Measurements from ENCODE around the gene VWF. TPM values are rescaled to one million over a fixed set of nuclear protein-coding genes. Genes with fewer than 3 reads are reported as not detected.
"Not testable (repeated sequence)": the region's sequence is repeated elsewhere in the genome, so short reads cannot be mapped to it uniquely, and the experiment has no call there.

VWF gene
- total RNA-seq, 4 donors from 2014 or later: 163 to 367 (median 253) TPM

GRCh38 chr12:6145564-6145963 lies 21.1 kb upstream of the VWF start:
- Histone ChIP-seq H3K36me3 (no peaks in the 10 kb centered on the region), H3K27me3 (no peaks in the 10 kb centered on the region), H3K4me3 (no peak overlapping the region), H3K27ac (replicated peaks in 1 of 4) (no peak overlapping the region), H3K9me3 (no peaks in the 10 kb centered on the region), H3K4me1 (peaks cover 8 to 15% (median 9%) of the 10 kb centered on the region in 4 donors)
- WGBS: 76% methylated on average over 8 of the region's 8 CpGs
- intact Hi-C loops (cut with DNase I): no loop called here
- no peak for TF ChIP-seq CTCF (IDR thresholded peaks at IDR 0.05)
- no peak for TF ChIP-seq POLR2AphosphoS5 (IDR thresholded peaks at IDR 0.05)
- DNase-seq (ENCODE audit: extremely low spot score): no peak

- no peak for DNase-seq (ENCODE audit: extremely low spot score)
- Histone ChIP-seq H3K27me3 (no peaks in the 10 kb centered on the region), H3K9me3 (no peaks in the 10 kb centered on the region), H3K4me1 (peaks cover 11 to 21% (median 14%) of the 10 kb centered on the region in 4 donors), H3K4me3 (no peak overlapping the region), H3K27ac (replicated peaks in 1 of 4) (no peak overlapping the region), H3K36me3 (no peaks in the 10 kb centered on the region)
- TF ChIP-seq EP300 (IDR thresholded peaks at IDR 0.05) (no peak), POLR2AphosphoS5 (IDR thresholded peaks at IDR 0.05) (no peak)
- intact Hi-C loops (cut with DNase I): no loop called here
- 69% methylated on average over 3 of the region's 4 CpGs for WGBS
Observed at GRCh38 chr12:6143303-6143675, 18.8 kb upstream of the VWF start.

- 85% methylated on average over 27 of the region's 35 CpGs for WGBS
- H3K4me1 ChIP-seq: peaks cover 11 to 21% (median 14%) of the 10 kb centered on the region in 4 donors
- H3K36me3 ChIP-seq; DNase-seq (ENCODE audit: extremely low spot score); intact Hi-C loops (cut with DNase I); H3K27me3 ChIP-seq; H3K9me3 ChIP-seq; H3K4me3 ChIP-seq; H3K27ac ChIP-seq (replicated peaks in 1 of 4): not testable (repeated sequence)
Observed at GRCh38 chr12:6142368-6143302, 18.2 kb upstream of the VWF start.

GRCh38 chr12:6141731-6142367 lies 17.4 kb upstream of the VWF start:
- DNase-seq (ENCODE audit: extremely low spot score); H3K27ac ChIP-seq (replicated peaks in 1 of 4): not testable (repeated sequence)

GRCh38 chr12:6140651-6141447 lies 16.4 kb upstream of the VWF start:
- H3K9me3 ChIP-seq: no peaks in the 10 kb centered on the region
- H3K4me1 ChIP-seq: peaks cover 11 to 21% (median 14%) of the 10 kb centered on the region in 4 donors
- H3K27me3 ChIP-seq: no peaks in the 10 kb centered on the region
- H3K27ac ChIP-seq (replicated peaks in 1 of 4): peak overlapping the region; percentile 11 to 49 (median 34)
- TF ChIP-seq POLR2AphosphoS5 (IDR thresholded peaks at IDR 0.05) (peak in 1 of 2 donors; percentile 19), EP300 (IDR thresholded peaks at IDR 0.05) (no peak)
- DNase-seq (ENCODE audit: extremely low spot score): no peak
- intact Hi-C loops (cut with DNase I): no loop called here
- H3K4me3 ChIP-seq: no peak overlapping the region
- no peaks in the 10 kb centered on the region for H3K36me3 ChIP-seq
- 70% methylated on average over 8 of the region's 8 CpGs for WGBS

More at GRCh38 chr12:6141731-6142367, 17.4 kb upstream of the VWF start:
- intact Hi-C loops (cut with DNase I); H3K4me3 ChIP-seq; H3K9me3 ChIP-seq; H3K36me3 ChIP-seq; H3K27me3 ChIP-seq: not testable (repeated sequence)
- 79% methylated on average over 2 of the region's 16 CpGs for WGBS
- peaks cover 11 to 21% (median 14%) of the 10 kb centered on the region in 4 donors for H3K4me1 ChIP-seq

GRCh38 chr12:6135071-6135470 lies 10.6 kb upstream of the VWF start:
- Histone ChIP-seq H3K27ac (replicated peaks in 1 of 4) (no peak overlapping the region), H3K4me1 (peaks cover 0 to 5% (median under 1%) of the 10 kb centered on the region in 4 donors), H3K9me3 (no peaks in the 10 kb centered on the region), H3K36me3 (no peaks in the 10 kb centered on the region), H3K4me3 (no peak overlapping the region), H3K27me3 (no peaks in the 10 kb centered on the region)
- intact Hi-C loops (cut with DNase I): no loop called here
- 67% methylated on average over 2 of the region's 2 CpGs for WGBS
- DNase-seq (ENCODE audit: extremely low spot score): no peak
- no peak for TF ChIP-seq EP300 (IDR thresholded peaks at IDR 0.05)
- TF ChIP-seq POLR2AphosphoS5 (IDR thresholded peaks at IDR 0.05): no peak
- TF ChIP-seq CTCF (IDR thresholded peaks at IDR 0.05): no peak
- no peak for TF ChIP-seq POLR2A (IDR thresholded peaks at IDR 0.05; ENCODE audit: low read depth)
